H4 (cell line): Measurements from ENCODE around the gene RIPPLY3. TPM values are rescaled to one million over a fixed set of nuclear protein-coding genes. Genes with fewer than 3 reads are reported as not detected.
"Not testable (repeated sequence)": the region's sequence is repeated elsewhere in the genome, so short reads cannot be mapped to it uniquely, and the experiment has no call there.

ENCODE experiments used
- DNase-seq: peaks from one replicate; pipeline ENCODE4 v3.0.0-alpha.2; 2015; ENCODE audit warnings: low spot score
- total RNA-seq: library from RNA; depleted of rRNA; stranded (reverse); fragments of >200 nt; shearing (Covaris generic); gene quantifications from 2 replicates; pipeline ENCODE4 v1.2.3, GENCODE V29; 2014

The RIPPLY3 gene
- total RNA-seq, 1 experiment from 2014 or later, result not detected

DNA sequence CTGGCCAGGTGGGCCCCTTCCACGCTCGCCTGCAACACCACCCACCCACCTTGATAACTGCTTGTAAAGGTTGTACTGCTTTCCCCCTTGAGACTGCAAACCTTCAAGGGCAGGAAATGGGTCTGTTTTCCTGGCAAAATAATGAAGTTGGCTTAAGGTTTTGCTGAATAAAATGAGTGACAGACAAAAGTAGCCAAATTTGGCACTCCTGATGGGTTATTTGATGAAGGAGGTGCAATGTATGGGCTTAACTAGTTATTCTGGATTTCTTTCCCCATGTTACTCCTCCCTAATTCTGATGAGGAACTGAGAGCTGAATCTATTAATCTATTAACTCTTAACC is 25.5 kb upstream of the RIPPLY3 start:
- DNase-seq, result no peak

- DNase-seq, result no peak
These were observed 24.4 kb upstream of the RIPPLY3 start for GRCh38 chr21:36981977-36982700.

DNA sequence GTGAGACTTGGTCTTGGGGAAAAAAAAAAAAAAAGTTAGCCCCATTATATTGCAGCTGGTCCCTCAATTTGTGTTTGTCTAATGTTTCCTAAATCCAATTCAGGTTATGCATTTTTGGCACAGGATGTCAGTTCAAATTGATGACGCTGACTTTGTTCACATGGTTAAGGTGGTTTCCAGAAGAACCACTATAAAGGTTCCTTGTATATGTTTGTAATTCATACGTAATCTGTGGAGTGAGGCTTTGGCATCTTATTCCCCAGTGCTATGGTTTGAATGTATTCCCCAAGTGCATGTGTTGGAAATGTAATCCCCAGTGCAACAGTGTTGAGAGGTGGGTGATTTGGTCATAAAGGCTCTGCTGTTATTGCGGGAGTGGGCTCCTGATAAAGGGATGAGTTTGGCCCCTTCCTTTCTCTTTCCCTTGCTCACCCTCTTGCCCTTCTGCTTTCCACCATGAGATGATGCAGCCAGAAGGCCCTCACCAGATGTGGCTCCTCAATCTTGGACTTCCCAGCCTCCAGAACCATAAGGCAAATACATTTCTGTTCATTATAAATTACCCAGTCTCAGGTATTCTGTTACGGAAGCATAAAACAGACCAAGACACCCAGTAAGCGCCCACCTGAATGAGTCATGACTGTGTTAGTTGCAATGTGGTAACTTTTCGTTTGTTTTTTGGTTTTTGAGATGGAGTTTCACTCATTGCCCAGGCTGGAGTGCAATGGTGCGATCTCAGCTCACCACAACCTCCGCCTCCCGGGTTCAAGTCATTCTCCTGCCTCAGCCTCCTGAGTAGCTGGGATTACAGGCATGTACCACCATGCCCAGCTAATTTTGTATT is 20.5 kb upstream of the RIPPLY3 start:
- no peak for DNase-seq

DNA sequence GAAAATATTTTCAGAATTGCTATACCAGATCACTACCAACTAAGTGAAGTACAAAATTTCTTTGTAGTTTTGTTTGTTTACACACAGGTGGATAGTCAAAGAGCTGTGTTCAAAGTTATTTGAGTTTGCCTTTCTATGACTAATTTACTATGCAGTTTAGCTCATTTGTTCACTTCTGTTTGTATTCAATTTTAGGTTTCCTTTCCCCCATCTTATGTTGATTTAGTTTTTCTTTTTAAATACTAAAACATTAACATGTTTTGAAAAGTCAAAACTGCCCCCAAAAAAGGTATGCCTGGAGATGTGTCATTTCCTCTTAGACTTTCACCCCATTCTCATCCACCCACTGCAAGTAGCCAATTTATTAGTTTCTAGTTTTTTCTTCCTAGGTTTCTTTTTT is 18.7 kb upstream of the RIPPLY3 start:
- no peak for DNase-seq

DNA sequence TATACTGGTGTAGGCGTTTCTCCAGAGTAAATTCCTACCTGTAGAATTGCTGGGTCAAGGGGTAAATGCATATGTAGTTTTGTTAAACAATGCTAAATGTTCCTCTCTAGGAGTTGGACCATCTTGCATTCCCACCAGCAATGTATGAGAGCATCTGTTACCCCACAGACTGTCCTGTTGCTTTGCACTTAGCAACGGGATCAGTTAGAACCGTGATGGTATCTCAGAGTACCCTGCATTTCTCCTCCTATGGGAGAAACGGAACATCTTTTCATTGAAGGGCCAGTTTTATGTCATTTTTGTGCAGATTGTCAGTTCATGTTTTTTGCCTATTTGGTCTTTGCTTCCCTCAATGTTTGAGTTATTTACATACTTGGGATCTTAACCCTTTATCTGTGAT is 18.0 kb upstream of the RIPPLY3 start:
- DNase-seq, result no peak

- DNase-seq, result not testable (repeated sequence)
These were observed 17.3 kb upstream of the RIPPLY3 start for GRCh38 chr21:36989199-36989698.

DNA sequence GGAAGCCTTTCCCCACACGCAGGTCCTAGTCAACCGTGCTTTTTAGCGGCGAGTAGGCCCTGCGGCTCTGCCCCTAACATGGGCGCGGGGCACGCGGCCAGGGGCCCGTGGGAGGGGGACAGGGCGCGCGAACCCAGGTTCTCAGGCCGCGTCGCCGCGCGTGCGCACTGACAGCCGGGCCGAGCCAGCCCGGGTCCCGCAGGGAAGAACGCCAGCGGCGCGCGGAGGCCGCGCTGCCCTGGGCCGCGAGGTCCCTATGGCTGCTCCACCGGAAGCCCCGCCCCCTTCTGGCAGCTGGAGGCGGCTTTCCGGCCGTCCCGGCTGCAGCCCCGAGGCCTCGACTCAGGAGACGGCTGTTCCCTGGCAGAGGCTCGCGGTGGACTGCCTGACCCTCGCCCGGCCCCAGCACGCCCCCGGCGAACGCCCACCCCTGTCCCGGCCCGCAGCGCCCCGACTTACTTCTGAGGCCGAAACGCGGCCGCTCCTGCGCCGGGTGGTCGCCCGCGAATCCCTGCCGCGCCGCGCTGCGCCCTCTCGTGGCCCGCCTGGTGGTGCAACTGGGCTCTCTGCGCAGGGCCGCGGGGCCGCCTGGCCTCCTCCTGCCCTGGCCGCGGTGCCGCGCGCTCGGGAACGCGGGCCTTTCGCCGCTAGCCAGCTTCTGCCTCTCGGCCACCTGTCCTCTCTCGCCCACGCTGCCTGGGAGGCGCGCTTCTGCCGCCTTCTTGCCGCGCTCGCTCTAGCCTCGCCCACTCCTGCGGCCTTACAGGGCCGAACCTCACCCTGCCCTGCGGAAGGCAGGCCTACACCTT is 16.6 kb upstream of the RIPPLY3 start:
- DNase-seq, result peak; percentile 86

DNA sequence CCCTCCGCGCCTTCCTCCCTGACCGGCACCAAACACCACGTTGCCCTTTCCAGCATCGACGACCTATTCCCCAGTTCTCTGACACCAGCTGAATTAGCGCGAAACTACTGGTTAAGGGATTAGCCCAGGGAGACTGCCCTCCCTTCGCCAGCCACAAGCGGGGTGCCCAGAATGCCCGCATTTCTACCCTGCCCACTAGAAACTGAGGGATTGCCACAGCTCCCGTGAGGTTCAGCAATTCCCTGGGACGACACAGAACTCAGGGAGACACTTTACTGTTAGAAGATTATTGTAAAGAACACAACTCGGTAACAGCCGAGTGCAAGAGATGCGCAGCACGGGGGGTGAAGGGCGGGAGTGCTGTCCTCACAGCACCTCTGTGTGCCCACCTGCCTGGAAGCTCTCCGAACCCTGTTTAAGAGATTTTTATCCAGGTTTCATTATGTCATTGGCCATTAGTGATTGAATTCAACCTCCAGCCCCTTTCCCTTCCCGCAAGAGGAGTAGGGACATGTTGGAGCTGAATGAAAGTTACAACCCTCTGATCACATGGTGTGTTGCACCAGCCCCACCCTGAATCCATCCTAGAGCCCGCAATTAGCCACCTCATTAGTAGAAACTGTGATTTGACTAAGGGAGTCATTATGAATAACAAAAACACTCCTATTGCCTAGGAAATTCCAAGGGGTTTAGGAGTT is 15.8 kb upstream of the RIPPLY3 start:
- DNase-seq, result no peak

- no peak for DNase-seq
These were observed 13.8 kb upstream of the RIPPLY3 start for GRCh38 chr21:36992671-36993070.

DNA sequence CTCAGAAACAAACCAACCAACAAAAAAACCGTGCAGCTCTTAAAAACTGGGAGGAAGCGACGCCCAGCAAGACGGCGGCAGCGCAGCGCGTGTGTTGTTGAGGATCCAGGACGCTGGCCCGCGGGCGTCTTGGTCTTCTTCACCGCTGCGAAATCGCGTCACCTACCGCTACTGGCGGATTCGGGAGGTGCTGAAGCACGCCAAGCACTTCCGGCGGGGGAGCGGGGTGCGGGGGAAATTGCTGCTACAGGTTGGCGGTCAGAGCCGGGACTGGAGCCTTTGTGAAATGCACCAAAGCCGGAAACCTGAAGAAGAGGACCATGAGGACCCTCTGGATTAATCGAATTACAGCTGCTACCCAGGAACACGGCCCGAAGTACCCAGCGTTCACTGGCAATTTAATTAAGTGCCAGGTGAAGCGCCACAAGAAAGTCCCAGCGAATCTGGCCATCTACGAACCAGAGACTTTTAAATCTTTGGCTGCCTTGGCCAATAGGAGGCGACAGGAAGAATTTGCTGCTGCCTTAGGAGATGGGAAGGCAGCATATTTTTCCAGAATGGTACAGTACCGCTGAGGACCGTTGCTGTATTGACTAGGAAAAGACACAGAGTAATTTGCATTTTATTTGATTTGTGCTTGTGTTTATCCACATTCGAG is 11.9 kb upstream of the RIPPLY3 start:
- no peak for DNase-seq

DNA sequence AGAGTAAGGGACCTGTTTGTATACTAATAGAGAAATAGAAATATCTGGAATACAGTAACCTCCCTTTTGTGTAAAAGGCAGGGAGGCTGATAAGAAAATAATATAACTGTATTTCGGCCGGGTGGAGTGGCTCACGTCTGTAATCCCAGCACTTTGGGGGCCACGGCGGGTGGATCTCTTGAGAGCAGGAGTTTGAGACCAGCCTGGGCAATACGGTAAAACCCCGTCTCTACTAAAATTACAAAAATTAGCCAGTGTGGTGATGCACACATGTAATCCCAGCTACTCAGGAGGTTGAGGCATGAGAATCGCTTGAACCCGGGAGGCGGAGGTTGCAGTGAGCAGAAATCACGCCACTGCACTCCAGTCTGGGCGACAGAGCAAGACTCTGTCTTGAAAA is 11.2 kb upstream of the RIPPLY3 start:
- not testable (repeated sequence) for DNase-seq

DNA sequence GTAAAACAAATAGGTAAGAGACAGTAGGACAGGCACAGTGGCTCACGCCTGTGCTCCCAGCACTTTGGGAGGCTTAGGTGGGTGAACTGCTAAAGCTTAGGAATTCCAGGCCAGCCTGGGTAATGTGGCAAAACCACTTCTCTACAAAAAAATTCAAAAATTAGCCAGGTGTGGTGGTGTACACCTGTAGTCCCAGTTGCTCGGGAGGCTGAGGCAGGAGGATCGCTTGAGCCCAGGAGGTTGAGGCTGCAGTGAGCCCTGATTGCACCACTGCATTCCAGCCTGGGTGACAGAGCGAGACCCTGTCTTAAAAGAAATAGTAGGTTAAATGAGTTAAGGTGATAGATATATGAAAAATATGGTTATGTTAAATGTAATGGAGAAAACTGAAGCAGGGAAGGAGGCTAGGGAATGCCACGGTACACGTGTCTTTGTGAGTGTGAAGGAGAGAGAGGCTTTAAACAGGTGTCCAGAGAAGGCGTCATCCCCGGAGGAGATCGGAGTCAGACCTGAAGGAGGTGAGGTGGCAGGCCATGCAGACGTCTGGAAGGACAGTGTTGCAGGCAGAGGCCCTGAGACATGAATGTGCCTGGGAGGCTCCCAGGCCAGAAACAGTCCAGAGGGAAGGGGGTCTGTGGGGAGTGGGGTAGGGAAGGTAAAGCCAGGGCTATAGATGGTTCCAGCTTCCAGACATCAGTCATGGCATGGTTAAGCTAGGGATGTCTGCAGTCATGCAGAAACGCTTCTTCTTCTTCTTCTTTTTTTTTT is 7.2 kb upstream of the RIPPLY3 start:
- DNase-seq, result no peak

DNA sequence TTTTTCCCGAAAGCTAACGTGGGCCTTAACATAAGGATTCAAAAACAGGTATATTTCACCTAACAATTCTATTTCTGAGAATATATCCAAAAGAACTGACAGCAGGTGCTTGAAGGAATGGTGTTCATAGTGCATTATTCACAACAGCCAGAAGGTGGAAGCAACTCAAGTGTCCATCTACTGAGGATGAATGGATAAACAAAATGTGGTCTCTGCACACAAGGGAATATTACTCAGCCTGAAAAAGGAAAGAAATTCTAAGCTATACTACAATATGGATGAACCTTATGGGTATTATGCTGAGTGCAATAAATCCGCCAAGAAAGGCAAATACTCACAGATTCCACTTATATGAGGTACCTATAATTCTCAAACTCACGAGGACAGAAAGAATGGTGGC is 6.1 kb upstream of the RIPPLY3 start:
- peak; percentile 27 for DNase-seq

DNA sequence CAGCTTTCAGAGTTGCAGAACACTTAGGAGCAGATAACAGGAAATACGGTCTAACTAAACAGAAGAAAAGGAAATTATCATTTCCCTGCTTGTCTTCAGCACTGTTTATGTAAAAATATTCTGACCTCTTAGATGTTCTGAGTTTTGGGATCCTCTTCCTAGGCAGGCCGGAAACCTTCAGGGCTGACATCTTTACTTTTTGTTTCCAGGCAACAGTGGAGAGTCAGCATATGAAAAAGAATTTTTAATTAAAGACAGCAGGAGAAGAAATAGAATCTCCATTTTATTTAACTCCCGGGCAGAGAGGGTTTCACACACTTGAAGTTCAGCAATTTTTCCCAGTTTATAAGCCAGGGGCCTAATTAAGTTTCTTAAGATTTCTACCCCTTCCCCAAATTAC is 5.1 kb upstream of the RIPPLY3 start:
- DNase-seq, result no peak

DNA sequence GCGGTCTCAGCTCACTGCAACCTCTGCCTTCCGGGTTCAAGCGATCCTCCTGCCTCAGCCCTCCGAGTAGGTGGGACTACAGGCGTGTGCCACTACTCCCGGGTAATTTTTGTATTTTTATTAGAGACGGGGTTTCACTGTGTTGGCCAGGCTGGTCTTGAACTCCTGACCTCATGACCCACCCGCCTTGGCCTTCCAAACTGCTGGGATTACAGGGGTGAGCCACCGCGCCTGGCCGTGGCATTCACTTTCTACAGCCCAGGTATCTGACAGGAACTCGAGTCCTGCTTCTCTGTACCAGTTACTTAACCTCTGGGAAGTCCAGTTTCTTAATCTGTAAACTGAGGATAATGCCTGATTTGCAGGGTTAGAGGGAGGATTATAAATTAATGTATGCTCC is 3.7 kb upstream of the RIPPLY3 start:
- DNase-seq, result not testable (repeated sequence)

- DNase-seq, result not testable (repeated sequence)
These were observed 2.6 kb upstream of the RIPPLY3 start for GRCh38 chr21:37003917-37004316.

DNA sequence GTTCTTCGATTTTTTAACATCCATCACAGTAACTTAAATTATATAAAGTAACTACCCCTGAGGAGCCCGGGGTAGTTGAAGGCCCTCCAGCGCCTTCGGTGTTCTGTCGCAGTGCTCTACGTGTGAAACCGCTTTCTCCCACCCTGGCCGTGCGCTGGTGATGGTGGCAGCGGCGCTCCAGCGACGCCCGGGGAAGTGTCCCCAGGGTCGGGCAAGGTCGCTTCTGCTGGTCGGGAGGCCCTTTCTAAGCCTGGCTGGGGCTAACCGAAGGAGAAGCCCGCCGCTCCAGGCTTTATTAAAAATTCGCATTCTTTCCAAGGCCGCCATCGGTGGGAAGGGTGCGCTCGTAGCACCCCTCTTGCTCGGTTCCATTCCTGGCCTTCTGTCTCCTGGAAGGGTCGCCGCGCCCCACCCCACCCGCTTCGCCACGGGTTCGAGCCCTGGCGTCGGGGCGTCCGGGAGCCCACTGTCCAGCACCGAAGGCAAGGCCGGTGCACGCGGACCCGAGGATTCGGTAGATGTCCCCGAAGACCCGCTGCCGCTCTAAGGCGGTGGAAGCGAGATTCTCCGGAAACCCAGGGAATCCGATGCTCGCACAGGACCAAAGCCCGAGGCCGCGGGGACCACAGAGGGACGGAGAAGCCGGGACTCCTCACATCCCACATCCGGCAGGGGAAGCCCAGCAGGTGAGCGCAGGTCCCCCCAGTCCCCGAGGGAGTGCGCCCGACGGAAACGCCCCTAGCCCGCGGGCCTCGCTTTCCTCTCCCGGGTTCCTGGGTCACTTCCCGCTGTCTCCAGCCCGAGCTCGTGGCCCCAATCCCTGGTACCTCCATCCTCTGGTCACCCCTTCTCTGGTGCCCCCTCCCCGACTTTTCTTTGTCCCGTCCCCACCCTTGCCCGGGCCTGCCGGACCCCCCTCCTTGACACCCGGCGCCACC is 685 bp upstream of the RIPPLY3 start:
- DNase-seq, result no peak

DNA sequence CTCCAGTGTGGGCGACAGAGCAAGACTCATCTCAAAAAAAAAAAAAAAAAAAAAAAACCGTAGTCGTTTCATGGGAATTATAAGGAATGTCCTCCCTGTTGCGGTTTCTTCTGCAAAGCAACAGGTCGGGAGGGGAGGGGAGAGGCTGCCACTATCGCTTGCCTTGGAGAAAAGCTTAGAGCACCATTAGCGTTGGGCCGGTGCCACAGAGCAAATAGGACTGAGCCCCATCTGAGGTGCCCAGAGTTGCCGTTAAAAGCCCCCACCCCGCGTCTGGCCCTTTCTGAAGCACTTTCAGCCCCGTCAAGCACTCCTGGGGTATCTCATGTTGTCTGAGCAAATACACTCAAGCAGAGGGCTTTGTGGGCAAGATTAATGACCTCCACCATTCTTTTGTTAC is 2.2 kb downstream of the RIPPLY3 start:
- DNase-seq, result no peak

DNA sequence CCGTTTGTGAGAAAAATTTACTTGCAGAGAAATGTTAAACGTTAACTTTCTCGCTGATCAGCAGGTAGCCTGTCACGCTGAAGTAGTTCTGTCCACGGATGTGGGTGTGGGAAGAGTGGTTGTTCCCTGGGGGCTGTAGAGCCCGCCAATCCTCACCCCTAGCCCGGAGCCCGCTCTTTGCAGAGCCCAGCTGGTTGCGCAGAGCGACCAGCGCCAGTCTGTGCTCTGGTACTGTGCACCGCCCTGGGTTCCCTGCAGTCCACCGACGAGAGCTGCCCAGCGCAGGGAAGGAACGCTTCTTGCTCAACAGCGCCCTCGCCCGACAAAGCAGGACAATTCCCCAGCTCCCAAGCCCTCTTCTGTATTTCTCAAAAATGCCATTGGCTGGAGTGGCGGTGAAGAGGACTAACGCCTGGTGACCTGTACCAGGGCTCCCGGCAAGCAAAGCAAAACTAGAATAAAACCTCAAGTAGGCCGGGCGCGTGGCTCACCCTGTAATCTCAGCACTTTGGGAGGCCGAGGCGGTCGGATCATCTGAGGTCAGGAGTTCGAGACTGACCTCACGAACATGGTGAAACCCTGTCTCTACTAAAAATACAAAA is 3.3 kb downstream of the RIPPLY3 start:
- DNase-seq, result peak; percentile 84
